ENCODE data around the gene CDH23. TPM values are rescaled to one million over a fixed set of nuclear protein-coding genes. Genes with fewer than 3 reads are reported as not detected.

Gene CDH23
- total and polyA plus RNA-seq, 10 of the 15 experiments (the other 5 are each of a cell fraction or from before 2014, with no cell fraction given) = 0.09 to 0.40 (median 0.15) TPM; not detected in 1

GRCh38 chr10:71766717-71767419, 370.1 kb downstream of the CDH23 start:
- POLR2A ChIA-PET = interaction anchor here (0.6 to 1.7 kb wide), 9 partner anchors 9 to 448 kb away, joined by 3 to 7 read pairs (median 3); partner anchors contain the start of genes PSAP and SLC29A3
- Histone ChIP-seq H3K4me3 (no peak overlapping the region), H2AFZ (ENCODE audit: control insufficient read depth, low read depth, low read length) (no peak overlapping the region), H3K27me3 (replicated peaks in 1 of 2; ENCODE audit: control insufficient read depth in 2 of 2, insufficient read depth in 2 of 2, low read length in 1 of 2) (no peaks in the 10 kb centered on the region), H3K79me2 (ENCODE audit: control insufficient read depth, insufficient read depth, low read length) (peaks cover 15% of the 10 kb centered on the region), H3K4me2 (ENCODE audit: control insufficient read depth, insufficient read depth) (no peak overlapping the region), H4K20me1 (ENCODE audit: control insufficient read depth, insufficient read depth) (no peaks in the 10 kb centered on the region), H3K27ac (ENCODE audit: control insufficient read depth, insufficient read depth) (no peak overlapping the region), H3K9ac (ENCODE audit: control insufficient read depth, insufficient read depth, low read length) (no peak overlapping the region), H3K9me3 (replicated peaks; ENCODE audit: control insufficient read depth, insufficient read depth, low read length) (no peaks in the 10 kb centered on the region), H3K36me3 (ENCODE audit: control insufficient read depth in 2 of 2, insufficient read depth in 2 of 2, low read length in 1 of 2) (no peaks in the 10 kb centered on the region; a peak in 1 of 4 replicates), H3K4me1 (ENCODE audit: control insufficient read depth, insufficient read depth, low read length) (peaks cover 32% of the 10 kb centered on the region)
- intact Hi-C loops (cut with micrococcal nuclease; ENCODE audit: unreplicated experiment) (no loop called here), in situ Hi-C loops (cut with MboI) (no loop called here)
- no TSS peak for BruUV-seq (replicated peaks)
- WGBS (ENCODE audit: insufficient coverage, insufficient replicate concordance, low lambda C conversion rate, missing lambda C conversion rate) = 53% methylated on average over 10 of the region's 10 CpGs
- peak; percentile 12 for ATAC-seq
- DNase-seq (ENCODE audit: low read depth, low spot score) = no peak
- no peak for FAIRE-seq
- CTCF ChIA-PET = interaction anchor here (0.9 to 3.8 kb wide), 9 partner anchors 9 to 129 kb away, joined by 3 to 13 read pairs (median 6); no protein-coding TSS in a partner anchor
- SMC1A ChIA-PET (ENCODE audit: uncharacterized antibody, unreplicated experiment) = interaction anchor here (1.0 to 4.6 kb wide), 8 partner anchors 9 to 129 kb away, joined by 3 to 33 read pairs (median 6); no protein-coding TSS in a partner anchor
- RAD21 ChIA-PET (ENCODE audit: unreplicated experiment) = interaction anchor here (0.8 to 4.0 kb wide), 7 partner anchors 9 to 130 kb away, joined by 3 to 53 read pairs (median 4); no protein-coding TSS in a partner anchor
- TF ChIP-seq BCL11A (IDR thresholded peaks at IDR 0.05; ENCODE audit: low read depth, low read length) (no peak), NRF1 (conservative IDR thresholded peaks at IDR 0.05; ENCODE audit: low read depth, low read length) (no peak), ZNF384 (IDR thresholded peaks at IDR 0.05; ENCODE audit: borderline replicate concordance, low read depth, low read length) (no peak), ETV6 (conservative IDR thresholded peaks at IDR 0.05 in 1 of 2, IDR thresholded peaks at IDR 0.05 in 1 of 2; ENCODE audit: borderline replicate concordance in 1 of 2, low read depth in 1 of 2) (no peak), ZNF274 (IDR thresholded peaks at IDR 0.05; ENCODE audit: insufficient read depth, insufficient read length) (no peak), GABPA (IDR thresholded peaks at IDR 0.05; ENCODE audit: low read depth) (no peak), HCFC1 (IDR thresholded peaks at IDR 0.05; ENCODE audit: low read length) (no peak), PKNOX1 (IDR thresholded peaks at IDR 0.05) (0 out of 2 replicates have a peak, but pooled peaks have one; percentile 35), EP300 (IDR thresholded peaks at IDR 0.05; ENCODE audit: borderline replicate concordance in 1 of 2, control insufficient read depth in 1 of 2, low read depth in 2 of 2, low read length in 2 of 2) (no peak), NR2F1 (conservative IDR thresholded peaks at IDR 0.05) (peak; percentile 63), BACH1 (IDR thresholded peaks at IDR 0.05; ENCODE audit: borderline replicate concordance) (0 out of 2 replicates have a peak, but pooled peaks have one; percentile 8), ASH2L (IDR thresholded peaks at IDR 0.05; ENCODE audit: borderline replicate concordance, low read depth) (no peak), YBX1 (IDR thresholded peaks at IDR 0.05) (no peak), BCLAF1 (IDR thresholded peaks at IDR 0.05) (no peak), BHLHE40 (IDR thresholded peaks at IDR 0.05; ENCODE audit: borderline replicate concordance in 1 of 2, low read depth in 2 of 2, low read length in 1 of 2) (peak in 1 of 2 experiments; percentile 57; a peak in 1 of 4 replicates), CBX5 (IDR thresholded peaks at IDR 0.05; ENCODE audit: low read depth) (no peak), KLF5 (IDR thresholded peaks at IDR 0.05; ENCODE audit: partially characterized antibody) (no peak), NR2C1 (IDR thresholded peaks at IDR 0.05) (no peak), ZNF207 (IDR thresholded peaks at IDR 0.05; ENCODE audit: borderline replicate concordance) (no peak), BMI1 (IDR thresholded peaks at IDR 0.05; ENCODE audit: borderline replicate concordance) (peak; percentile 76)

All from GM12878 (cell line).